DOHH2 (cell line): ENCODE data around the gene SCD.

Experiments used
- H3F3A ChIP-seq: fragments of 200-600 bp; sonication (generic), shearing (Covaris generic); 2 replicates; pipeline ENCODE4 v1.6.0; 2016; ENCODE audit warnings: antibody characterized with exemption, mild to moderate bottlenecking; ENCODE audit not compliant: control insufficient read depth, insufficient read depth
- H3K27ac ChIP-seq: fragments of 200-600 bp; sonication (generic); 2 replicates; pipeline ENCODE4 v1.5.1; 2014; ENCODE audit warnings: low read depth, mild to moderate bottlenecking, low read length, moderate library complexity
- H3K27me3 ChIP-seq: fragments of 200-600 bp; sonication (generic); 2 replicates; pipeline ENCODE4 v1.6.1; 2014; ENCODE audit warnings: mild to moderate bottlenecking, low read length, mixed read lengths; ENCODE audit not compliant: control insufficient read depth
- H3K36me3 ChIP-seq: fragments of 200-600 bp; sonication (generic); 2 replicates; pipeline ENCODE4 v1.6.1; 2014; ENCODE audit warnings: mild to moderate bottlenecking, low read length, moderate library complexity, mixed read lengths; ENCODE audit not compliant: control insufficient read depth
- H3K4me1 ChIP-seq: fragments of 200-600 bp; sonication (generic); 2 replicates; pipeline ENCODE4 v1.6.1; 2014; ENCODE audit warnings: mild to moderate bottlenecking, low read length, mixed read lengths; ENCODE audit not compliant: control insufficient read depth
- H3K4me2 ChIP-seq: fragments of 200-600 bp; sonication (generic); 2 replicates; pipeline ENCODE4 v1.6.0; 2014; ENCODE audit warnings: mild to moderate bottlenecking, low read length, moderate library complexity
- H3K4me3 ChIP-seq: fragments of 200-600 bp; sonication (generic); 2 replicates; pipeline ENCODE4 v1.5.1; 2014; ENCODE audit warnings: mild to moderate bottlenecking, low read length, mixed read lengths
- H3K79me2 ChIP-seq: fragments of 200-600 bp; sonication (generic); 2 replicates; pipeline ENCODE4 v1.6.1; 2014; ENCODE audit warnings: mild to moderate bottlenecking, low read length, mixed read lengths; ENCODE audit not compliant: control insufficient read depth
- H3K9me2 ChIP-seq: fragments of 200-600 bp; sonication (generic); replicated peaks from 2 replicates; pipeline ENCODE4 v1.6.1; 2014; ENCODE audit warnings: mild to moderate bottlenecking, low read length, mixed read lengths; ENCODE audit not compliant: control insufficient read depth
- H3K9me3 ChIP-seq: fragments of 200-600 bp; sonication (generic); 2 replicates; pipeline ENCODE4 v1.6.1; 2014; ENCODE audit warnings: antibody characterized with exemption, low read length, mixed read lengths; ENCODE audit not compliant: control insufficient read depth, insufficient read depth
- H4K20me1 ChIP-seq: fragments of 200-600 bp; sonication (generic); 2 replicates; pipeline ENCODE4 v1.6.0; 2014; ENCODE audit warnings: low read depth, mild to moderate bottlenecking, antibody characterized with exemption, low read length, moderate library complexity; ENCODE audit not compliant: control insufficient read depth, insufficient read depth
- EZH2phosphoT487 ChIP-seq: fragments of 200-600 bp; sonication (generic); IDR thresholded peaks from 2 replicates; pipeline ENCODE4 v1.6.1; 2017; ENCODE audit warnings: borderline replicate concordance, mild to moderate bottlenecking, antibody characterized with exemption, low read length, moderate library complexity, mixed read lengths
- TF ChIP-seq, protein P1 (sequence below): fragments of 200-600 bp; sonication (generic); IDR thresholded peaks from one replicate; pipeline ENCODE4 v1.5.1; 2014; ENCODE audit warnings: antibody characterized with exemption, mild to moderate bottlenecking, low read depth, low read length; ENCODE audit not compliant: poor library complexity, severe bottlenecking

Gene SCD

DNA sequence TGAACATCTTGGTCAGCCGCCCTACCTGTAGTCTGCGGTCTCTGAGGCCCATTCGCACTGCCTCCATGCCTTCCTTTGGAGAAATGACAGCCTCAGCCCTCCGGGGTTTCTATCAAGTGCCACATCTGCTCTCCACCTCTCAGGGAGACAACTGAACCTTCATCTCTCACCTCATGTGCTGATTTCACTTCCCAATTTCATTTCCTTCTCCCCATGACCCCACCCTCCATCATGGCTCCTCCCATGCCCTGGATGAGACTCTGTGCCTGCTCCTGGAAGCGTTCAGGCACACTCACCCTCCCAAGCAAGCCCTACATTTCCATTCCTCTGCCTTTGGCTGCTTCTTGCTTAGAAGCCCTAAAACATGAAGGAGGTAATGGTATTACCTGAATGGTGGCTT lies 7.8 kb upstream of the SCD start:
- Histone ChIP-seq H3F3A (peaks cover 4% of the 10 kb centered on the region), H3K4me2 (peak overlapping the region; percentile 84), H3K4me1 (peaks cover 46% of the 10 kb centered on the region), H3K9me3 (no peaks in the 10 kb centered on the region), H4K20me1 (no peaks in the 10 kb centered on the region), H3K79me2 (no peaks in the 10 kb centered on the region), H3K27ac (peak overlapping the region; percentile 60), H3K27me3 (peaks cover 5% of the 10 kb centered on the region), H3K36me3 (no peaks in the 10 kb centered on the region), H3K9me2 (no peaks in the 10 kb centered on the region), H3K4me3 (peak overlapping the region; percentile 63)
- TF ChIP-seq, protein P1, sequence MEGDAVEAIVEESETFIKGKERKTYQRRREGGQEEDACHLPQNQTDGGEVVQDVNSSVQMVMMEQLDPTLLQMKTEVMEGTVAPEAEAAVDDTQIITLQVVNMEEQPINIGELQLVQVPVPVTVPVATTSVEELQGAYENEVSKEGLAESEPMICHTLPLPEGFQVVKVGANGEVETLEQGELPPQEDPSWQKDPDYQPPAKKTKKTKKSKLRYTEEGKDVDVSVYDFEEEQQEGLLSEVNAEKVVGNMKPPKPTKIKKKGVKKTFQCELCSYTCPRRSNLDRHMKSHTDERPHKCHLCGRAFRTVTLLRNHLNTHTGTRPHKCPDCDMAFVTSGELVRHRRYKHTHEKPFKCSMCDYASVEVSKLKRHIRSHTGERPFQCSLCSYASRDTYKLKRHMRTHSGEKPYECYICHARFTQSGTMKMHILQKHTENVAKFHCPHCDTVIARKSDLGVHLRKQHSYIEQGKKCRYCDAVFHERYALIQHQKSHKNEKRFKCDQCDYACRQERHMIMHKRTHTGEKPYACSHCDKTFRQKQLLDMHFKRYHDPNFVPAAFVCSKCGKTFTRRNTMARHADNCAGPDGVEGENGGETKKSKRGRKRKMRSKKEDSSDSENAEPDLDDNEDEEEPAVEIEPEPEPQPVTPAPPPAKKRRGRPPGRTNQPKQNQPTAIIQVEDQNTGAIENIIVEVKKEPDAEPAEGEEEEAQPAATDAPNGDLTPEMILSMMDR, result no peak
- no peak for TF ChIP-seq EZH2phosphoT487

- H4K20me1 ChIP-seq, result no peaks in the 10 kb centered on the region
- H3K4me3 ChIP-seq, result no peak overlapping the region
- peaks cover 65% of the 10 kb centered on the region for H3K4me1 ChIP-seq
- no peaks in the 10 kb centered on the region for H3K27me3 ChIP-seq
- TF ChIP-seq, protein P1, result no peak
- no peak for TF ChIP-seq EZH2phosphoT487
- H3K9me3 ChIP-seq, result no peaks in the 10 kb centered on the region
- H3K4me2 ChIP-seq, result no peak overlapping the region
- no peak overlapping the region for H3K27ac ChIP-seq
- peaks cover 9% of the 10 kb centered on the region for H3F3A ChIP-seq
- H3K9me2 ChIP-seq, result no peaks in the 10 kb centered on the region
- H3K79me2 ChIP-seq, result peaks cover 8% of the 10 kb centered on the region
- no peaks in the 10 kb centered on the region for H3K36me3 ChIP-seq
Measured at GRCh38 chr10:100340948-100341847, 5.8 kb upstream of the SCD start.

DNA sequence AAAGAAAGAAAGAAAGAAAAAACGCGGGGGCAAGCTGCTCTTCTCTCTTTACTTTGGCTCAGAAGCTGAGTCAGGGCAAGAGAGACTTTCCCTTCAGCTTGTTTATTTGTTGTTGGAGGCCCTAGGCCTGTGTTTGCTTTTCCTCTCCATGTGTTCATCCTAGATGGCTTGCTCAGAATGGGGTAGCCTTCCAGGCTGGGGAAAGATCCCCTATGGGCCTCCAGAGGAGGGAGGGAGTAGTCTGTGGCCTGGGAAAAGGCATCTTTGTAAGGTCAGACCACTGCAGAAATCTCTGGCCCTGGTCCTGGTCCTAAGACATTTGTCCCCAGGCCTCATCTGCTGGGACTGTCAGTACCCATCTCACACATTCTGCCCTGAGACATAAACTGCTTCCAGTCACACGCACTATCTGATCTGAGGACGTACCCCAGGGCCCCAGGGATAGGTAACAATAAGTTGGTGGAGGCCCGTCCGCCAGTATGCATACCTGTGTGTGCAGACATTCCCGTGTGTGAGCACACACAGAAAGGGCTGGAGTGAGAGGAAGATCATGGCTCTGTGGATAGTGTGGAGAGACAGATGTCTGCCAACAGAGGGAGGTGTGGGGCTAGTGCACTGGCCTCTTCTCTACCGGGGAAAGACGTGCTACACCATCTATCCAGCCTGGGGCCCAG lies 4.9 kb upstream of the SCD start:
- Histone ChIP-seq H3K27ac (no peak overlapping the region), H3K4me1 (peaks cover 66% of the 10 kb centered on the region), H3K4me2 (no peak overlapping the region), H4K20me1 (no peaks in the 10 kb centered on the region), H3K27me3 (no peaks in the 10 kb centered on the region), H3K36me3 (peaks cover under 1% of the 10 kb centered on the region), H3K4me3 (no peak overlapping the region), H3K79me2 (peaks cover 16% of the 10 kb centered on the region), H3K9me3 (no peaks in the 10 kb centered on the region), H3F3A (peaks cover 9% of the 10 kb centered on the region), H3K9me2 (no peaks in the 10 kb centered on the region)
- TF ChIP-seq, protein P1, result peak; percentile 55
- TF ChIP-seq EZH2phosphoT487, result no peak
